GM18499 (cell line): Measurements from ENCODE around the gene PTPRN2.

Experiments
- ATAC-seq: cut with Tn5 transposase; IDR thresholded peaks from one replicate; pipeline ENCODE4 v1.9.1; 2021; ENCODE audit warnings: moderate number of reproducible peaks; ENCODE audit not compliant: insufficient read depth, unreplicated experiment

The PTPRN2 gene

DNA sequence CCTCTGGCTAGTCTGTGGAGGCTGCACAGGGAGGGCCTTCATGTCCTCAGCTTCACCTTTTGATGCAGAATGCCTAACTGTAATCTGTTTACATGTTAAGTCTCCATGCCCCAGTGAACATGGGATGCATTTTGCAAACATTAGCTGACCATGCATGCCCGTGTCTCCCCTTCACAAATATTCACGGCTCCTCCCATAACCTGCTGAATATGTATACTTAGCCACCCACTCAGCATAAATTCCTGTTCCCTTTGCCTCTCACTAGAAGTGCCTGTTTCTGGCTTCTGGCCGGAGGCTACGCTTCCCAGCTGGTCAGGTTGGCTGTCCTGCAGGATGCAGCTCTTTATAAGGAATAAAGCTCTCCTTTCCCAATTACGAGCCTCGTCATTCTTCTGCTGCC, 698.1 kb downstream of the PTPRN2 start:
- ATAC-seq = no peak

DNA sequence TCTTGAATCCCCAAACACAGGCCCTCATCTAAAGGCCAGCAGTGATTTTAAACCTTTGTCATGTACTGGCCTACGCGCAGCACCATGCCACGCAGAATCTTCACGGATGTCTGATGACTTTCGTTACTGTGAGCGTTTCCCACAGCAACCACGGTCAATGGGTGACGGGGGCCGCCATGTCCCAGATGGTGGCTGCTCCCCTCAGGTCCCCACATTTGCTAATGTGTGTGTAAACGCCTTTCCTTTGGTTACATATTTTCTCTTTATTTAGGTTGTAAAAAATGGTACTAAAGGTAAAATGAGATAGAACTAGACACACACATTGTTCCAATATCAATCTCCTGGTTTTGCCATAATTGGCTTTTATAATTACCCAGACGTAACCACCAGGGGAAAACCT, 699.0 kb downstream of the PTPRN2 start:
- no peak for ATAC-seq

DNA sequence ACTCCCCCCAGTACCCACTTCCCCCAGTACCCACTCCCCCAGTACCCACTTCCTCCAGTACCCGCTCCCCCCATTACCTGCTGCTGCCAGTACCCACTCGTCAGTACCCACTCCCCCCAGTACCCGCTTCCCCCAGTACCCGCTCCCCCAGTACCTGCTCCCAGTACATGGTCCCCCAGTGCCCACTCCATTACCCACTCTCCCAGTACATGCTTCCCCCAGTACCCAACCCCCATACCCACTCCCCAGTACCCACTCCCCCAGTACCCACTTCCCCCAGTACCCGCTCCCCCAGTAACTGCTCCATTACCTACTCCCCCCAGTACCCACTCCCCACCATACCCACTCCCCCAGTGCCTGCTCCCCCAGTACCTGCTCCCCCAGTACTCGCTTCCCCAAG, 700.2 kb downstream of the PTPRN2 start:
- no peak for ATAC-seq

DNA sequence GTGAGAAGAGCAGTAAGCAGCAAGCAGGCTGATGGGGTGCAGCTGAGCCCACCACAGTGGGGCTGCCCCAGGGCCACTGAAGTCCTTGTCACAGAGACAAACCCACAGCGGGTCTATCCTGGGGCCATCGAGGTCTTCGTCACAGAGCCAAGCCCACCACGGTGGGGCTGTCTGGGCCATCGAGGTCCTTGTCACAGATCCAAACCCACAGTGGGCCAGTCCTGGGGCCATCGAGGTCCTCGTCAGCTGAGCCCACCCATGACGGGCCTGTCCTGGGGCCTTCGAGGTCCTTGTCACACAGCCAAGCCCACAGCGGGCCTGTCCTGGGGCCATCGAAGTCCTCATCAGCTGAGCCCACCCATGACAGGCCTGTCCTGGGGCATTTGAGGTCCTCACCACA, 700.9 kb downstream of the PTPRN2 start:
- no peak for ATAC-seq

DNA sequence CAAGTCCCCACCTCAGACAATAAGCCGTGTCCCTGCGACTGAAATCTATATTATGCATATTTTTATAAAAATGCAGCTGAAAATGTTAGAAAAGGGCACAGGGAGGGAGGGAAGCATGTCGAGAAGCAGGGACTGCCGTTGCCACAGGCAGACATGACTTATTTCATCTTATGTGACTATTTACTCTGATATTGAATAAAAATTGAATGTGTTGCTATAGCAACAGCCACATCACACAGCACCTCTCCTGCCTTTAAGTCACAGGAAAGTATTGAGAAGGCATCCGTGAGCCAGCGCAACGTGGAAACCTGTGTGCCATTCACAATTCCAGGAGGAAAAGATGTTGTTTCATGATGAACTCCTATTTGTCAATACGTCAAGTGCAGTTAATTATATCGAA, 701.4 kb downstream of the PTPRN2 start:
- no peak for ATAC-seq

DNA sequence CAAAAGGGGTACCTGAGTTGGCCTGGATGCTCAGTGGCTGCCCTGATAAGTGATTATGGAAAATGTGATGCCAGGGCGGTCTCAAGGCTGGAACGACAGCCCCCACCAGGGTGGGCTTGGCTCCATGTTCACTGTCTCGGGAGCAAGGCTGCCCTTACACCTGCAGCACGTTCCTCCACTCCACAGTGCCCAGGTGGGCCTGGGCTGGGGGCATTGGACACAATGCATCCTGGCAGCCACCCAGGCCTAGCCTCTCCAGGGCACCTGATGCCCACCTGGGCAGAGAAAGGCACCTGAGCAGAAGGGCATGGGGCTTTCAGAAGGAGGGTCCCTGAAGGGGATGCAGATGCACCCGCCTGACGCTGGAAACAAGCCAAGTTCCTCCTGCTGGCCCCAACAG, 702.5 kb downstream of the PTPRN2 start:
- no peak for ATAC-seq

DNA sequence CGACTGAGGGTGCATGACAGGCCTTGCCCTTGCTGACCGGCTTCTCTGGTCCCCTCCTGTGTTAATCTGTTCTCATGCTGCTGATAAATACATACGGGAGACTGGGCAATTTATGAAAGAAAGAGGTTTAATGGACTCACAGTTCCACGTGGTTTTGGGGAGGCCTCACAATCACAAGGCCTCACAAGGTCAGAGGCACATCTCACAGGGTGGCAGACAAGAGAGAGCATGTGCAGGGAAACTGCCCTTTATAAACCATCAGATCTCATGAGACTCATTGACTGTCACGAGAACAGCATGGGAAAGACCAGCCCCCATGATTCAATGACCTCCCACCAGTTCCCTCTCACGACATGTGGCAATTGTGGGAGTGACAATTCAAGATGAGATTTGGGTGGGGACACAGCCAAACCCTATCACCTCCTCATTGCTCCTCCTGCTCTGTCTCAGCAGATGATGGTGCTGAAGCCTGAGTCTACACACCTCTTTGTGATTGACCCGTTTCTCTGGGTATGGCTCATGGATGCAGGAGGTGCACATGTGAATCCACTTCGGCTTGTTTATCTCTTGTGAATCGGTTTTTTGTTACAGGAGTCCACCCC, 703.1 kb downstream of the PTPRN2 start:
- ATAC-seq = no peak

DNA sequence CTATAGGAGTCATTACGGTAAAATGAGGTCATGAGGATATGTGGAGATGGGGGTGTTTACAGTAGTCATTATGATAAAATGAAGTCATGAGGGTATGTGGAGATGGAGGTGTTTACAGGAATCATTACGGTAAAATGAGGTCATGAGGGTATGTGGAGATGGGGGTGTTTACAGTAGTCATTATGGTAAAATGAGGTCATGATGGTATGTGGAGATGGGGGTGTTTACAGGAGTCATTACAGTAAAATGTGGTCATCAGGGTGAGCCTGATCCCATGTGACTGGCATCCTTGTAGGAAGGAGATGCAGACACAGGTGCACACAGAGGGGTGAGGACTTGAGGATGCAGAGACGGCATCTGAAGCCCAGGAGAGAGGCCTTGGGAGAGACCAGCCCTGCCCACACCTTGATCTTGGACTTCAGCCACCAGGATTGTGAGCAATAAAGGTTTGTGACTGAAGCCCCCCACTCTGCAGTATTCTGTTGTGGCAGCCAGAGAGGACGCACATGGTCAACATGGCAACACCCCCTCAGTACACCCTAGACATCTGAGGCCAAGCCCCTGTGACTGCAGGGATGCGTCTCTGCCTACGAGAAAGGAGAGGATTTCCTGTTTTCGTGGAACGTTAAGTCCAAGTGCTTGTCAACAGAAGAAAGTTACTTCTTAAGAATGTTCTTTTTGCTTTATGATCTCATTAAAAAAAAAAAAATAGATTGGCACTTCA, 706.4 kb downstream of the PTPRN2 start:
- no peak for ATAC-seq

DNA sequence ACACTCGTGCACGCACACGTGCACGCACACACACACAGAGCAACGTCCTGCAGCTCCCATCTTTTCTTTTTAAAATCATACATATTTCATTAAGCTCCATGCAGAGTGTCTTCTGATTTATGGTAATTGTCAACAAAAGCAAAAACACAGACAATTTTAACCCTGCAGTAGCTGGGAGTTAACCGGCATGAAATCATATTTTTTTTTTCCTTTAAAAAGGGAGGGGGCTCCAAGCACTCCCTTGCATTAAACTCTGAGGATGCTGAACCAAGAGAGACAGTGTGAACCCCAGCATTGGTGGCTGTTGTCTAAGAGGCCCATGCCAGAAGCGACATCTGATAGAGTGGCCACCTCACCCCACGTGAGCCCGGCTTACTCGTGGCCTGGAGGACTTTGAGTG, 708.2 kb downstream of the PTPRN2 start:
- ATAC-seq = no peak

DNA sequence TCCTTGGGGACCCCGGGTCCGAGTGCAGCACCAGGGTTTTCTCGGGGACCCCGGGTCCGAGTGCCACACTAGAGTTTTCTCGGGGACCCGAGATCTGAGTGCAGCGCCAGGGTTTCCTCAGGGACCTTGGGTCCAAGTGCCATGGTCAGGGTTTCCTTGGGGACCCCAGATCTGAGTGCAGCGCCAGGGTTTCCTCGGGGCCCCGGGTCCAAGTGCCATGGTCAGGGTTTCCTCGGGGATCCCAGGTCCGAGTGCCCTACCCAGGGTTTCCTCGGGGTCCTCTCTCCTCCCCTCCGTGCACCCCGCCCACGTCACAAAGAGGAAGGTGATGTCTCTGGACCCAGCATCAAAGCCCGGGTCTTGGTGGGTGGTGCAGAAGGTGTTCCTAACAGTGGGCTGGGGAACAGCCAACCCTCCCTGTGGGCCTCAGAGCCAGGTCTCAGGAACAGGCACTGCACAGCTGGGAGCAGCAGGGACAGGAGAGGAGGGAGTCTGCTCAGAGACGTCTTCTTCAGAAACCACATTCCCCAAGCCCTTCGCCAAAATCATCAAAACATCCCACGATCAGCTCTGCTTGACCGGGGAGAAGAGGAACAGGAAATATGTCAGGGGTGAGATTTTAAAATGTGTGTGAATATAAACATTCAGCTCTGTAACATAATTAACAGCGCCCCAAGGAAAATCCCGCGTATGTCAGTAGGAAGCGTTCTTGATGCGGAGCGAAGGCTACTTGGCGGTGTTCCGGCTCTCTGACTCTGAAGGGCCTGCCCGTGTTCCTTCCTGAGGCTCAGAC, 710.1 kb downstream of the PTPRN2 start:
- ATAC-seq = no peak

DNA sequence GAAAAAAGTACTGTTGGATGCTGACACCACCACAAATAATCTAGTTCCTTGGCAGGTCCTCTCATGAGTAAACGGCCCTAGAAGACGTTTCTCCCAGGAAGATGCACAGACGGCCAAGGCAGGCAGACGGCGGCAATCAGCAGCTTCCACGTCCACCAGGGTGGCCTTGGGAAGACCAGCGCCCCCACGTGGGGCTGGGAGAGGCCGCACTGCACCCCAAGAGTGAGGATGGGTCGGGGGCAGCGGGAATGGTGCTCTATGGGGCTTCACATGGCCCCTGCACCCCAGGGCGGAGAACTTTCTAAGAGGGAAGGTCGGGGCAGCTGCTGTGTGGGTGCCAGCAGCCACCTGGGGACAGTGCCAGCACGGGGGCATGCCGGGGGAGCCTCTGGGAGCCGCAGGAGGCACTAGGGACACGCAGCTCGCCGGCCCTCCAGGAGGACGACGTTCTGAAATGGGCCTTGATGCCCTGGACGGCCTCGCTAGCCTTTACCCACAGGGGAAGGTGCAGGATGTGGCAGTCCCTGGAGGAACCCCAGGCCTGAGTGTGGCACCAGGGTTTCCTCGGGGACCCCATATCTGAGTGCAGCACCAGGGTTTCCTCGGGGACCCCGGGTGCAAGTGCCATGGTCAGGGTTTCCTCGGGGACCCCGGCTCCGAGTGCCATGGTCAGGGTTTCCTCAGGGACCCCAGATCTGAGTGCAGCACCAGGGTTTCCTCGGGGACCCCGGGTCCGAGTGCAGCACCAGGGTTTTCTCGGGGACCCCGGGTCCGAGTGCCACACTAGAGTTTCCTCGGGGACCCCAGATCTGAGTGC, 710.9 kb downstream of the PTPRN2 start:
- no peak for ATAC-seq

DNA sequence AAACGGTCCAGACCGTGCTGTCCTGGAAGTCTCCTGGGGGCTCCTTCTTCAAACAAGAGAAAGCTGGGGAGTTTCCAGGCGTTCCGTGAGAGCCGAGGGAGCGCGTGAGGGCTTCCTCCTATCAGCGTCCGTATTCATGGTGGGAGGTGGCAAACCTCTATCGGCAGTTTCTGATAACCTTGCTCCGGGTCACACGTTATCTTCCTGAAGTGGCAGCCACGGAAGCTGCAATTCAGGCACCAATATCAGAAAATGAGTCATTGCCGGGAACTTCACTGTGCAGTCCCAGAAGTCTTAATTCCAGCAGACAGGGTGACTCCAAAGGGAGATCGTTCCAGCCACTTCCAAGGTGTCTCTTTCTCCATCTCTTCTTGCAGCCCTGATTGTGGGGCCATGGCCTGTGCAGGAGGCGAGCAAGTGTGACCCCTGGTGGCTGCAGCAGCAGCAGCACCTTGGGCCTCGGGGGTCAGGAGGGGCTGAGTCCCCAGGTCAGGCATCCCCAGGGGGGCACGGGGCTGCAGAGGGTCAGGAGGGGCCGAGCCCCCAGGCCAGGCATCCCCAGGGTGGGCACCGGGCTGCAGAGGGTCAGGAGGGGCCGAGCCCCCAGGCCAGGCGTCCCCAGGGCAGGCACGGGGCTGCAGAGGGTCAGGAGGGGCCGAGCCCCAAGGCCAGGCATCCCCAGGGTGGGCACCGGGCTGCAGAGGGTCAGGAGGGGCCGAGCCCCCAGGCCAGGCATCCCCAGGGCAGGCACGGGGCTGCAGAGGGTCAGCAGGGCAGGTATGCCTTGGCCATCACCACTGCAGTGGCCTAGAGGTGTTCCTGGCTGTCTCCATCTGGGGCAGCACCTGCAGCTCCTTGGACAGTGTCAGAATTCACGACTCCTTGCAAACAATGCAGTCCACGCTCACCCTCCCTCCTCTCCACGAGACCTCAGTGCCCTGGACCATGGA, 712.1 kb downstream of the PTPRN2 start:
- no peak for ATAC-seq

DNA sequence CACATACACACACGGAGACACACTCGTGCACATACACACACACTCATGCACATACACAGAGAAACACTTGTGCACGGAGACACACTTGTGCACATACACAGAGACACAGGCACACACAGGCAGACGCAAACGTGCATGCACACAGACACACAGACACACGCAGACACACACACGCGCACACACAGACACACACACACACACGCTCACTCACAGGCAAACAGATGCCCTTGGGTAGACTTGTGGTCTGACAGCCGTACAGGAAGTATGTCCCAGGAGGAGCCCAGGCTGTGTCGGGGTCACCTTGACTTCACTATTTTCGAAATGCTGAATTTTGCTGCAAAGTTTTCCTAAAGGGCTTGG, 712.8 kb downstream of the PTPRN2 start:
- ATAC-seq = no peak

DNA sequence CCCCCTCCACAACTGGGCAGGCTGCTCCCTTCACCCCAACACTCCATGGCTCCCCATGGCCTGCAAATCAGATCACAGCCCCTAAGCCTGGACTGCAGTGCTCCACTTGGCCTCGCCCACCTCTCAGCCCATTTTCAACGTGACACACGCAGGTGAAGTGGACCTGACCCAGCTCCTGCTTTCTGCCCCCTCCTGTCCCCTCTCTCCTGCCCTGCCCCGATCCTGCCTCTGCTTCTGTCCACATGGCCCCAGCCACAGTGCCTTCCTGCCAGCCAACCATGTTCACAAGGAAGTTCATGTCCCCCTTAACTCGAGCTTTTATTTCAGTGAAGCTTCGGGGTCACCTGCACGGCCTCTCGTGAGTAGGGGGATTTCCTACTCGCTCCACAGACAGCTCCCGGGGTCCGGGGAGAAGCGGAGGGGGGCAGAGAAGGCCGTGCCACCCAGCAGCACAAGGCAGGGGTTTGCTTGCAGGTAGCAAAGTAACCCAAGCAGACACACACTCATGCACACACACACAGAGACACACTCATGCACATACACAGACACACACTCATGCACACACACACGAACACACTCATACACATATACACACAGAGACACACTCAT, 713.3 kb downstream of the PTPRN2 start:
- no peak for ATAC-seq

DNA sequence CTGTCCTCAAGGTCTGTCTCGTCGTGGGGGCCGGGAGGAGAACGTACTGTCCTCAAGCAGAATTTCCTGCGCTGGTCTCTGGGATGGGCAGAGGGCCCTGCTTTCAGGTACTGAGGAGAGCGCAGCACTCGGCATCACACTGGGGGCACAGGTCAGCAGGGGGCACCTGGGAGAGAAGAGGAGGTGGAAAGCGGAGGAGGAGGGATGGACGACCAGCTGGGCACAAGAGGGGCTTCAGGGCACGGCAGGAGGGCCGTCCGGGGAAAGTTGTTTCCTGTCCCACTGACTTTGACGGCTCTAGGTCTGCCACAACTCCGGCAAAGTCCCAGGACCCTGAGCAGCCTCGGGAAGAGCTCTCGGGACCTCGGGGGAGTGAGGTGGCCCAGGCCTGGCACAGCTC, 714.0 kb downstream of the PTPRN2 start:
- ATAC-seq = no peak

DNA sequence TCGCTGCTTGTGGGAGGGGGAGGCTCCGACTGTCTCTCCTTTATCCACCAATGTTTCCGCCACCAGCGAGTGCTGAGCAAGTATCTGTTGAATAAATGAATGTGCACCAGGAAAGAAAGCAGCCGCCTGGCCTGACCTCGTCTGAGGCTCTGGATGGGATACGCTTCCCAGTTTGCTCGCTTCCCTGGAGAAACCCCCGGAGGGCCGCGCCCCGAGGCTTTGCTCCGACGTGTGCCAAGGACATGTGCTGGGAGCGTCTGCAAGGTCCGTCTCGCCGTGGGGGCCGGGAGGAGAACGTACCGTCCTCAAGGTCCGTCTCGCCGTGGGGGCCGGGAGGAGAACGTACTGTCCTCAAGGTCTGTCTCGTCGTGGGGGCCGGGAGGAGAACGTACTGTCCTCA, 714.4 kb downstream of the PTPRN2 start:
- ATAC-seq = no peak

DNA sequence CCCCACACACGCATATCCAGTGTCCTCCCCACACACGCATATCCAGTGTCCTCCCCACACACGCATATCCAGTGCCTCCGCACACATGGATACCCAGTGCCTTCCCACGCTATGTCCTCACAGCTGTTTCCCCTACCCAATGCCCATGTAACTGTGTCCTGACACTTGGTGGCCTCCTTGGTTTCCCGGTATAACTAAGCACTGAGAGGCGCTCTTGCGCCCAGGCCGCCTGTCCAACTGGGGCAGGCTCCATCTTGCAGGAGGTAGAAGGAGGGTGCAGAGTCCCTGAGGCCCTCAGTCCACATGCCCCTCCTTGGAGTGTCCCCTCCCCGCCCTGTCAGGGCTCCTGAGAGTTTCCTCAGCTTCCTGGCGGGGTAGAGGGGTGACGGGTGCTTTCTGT, 715.2 kb downstream of the PTPRN2 start:
- ATAC-seq = no peak

DNA sequence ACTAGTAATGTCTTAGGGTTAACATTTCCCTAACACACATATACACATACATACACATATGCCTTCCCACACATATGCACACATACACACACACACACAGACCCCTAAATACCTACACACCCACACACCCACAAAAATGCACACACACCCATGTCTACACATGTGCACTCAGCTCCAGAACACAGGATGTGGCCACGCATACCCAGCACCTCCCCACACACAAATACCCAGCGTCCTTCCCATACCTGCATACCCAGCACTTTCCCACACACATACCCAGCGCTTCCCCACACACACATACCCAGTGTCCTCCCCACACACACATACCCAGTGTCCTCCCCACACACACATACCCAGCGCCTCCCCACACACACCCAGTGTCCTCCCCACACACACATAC, 715.9 kb downstream of the PTPRN2 start:
- ATAC-seq = no peak

DNA sequence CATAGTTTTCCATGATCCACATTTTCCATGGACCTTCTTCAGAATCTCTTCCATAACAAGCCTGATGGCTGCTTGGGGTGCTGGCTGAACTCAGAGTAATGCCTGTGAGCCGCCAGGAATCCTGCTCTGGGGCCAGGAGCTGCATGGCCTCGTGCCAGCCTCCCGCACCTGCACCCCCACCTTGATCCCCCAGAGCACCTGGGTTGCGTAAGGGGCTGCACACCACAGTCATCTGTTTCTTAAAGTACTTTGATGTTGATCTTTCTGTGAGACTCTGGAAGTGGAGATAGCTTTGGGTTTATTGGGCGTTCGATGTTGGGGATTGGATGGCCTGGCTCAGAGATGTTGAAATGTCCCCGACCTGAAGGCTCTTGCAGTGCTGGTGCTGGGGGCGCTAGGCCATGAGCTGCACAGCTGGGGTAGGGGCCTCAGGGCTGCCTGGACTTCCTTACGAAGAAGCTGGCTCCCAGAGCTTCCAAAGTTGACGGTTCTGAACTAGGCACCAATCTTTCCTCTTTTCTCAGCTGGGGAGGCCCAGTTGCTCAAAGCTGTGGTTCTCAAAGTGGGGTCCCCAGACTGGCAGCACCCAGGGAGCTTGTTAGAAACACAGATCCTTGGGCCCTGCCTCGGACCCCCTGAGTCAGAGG, 716.9 kb downstream of the PTPRN2 start:
- no peak for ATAC-seq
